Measurements from ENCODE around the gene SBSN. TPM values are rescaled to one million over a fixed set of nuclear protein-coding genes. Genes with fewer than 3 reads are reported as not detected.
A peak's percentile ranks its signal among the peaks of the same experiment; 100 is the strongest.

Gene SBSN
- total and polyA plus RNA-seq, 4 donors: 0.08 to 0.39 (median 0.09) TPM; not detected in 1

DNA sequence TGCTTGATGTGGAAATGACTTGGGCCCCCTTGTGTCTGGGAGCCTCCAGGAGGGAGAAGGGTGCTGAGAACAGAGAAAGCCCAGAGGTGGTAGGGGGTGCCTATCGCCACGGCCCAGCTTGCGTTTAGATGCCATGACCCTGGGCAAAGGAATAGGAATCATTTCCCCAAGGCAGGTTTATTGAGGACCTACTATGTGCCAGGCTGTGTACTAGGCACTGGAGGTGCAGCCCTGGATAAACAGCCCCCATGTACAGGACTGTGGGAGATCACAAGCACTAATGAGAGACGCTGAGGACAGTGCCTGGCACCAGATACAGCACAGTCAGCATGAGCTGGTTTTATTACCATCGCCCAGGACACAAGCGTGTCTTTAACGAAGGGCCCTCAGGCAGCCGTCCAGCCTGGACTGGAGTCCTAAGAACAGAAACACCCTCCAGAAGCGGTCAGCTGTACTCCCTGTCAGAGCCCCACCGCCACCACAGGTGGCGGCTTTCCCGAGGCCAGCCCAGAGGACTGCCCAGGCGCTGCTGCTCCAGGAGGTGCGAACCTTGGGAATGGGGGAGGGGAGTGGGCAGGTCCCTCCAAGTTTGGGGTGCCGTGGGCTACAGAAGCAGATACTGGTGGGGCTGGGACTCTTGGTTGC, 21.9 kb upstream of the SBSN start:
- Histone ChIP-seq H3K4me1 (ENCODE audit: control insufficient read depth in 5 of 5, insufficient read depth in 5 of 5, low read length in 5 of 5) (peaks cover 0 to 10% (median 8%) of the 10 kb centered on the region in 5 donors), H3K36me3 (ENCODE audit: control insufficient read depth in 4 of 4, insufficient read depth in 4 of 4, low read length in 4 of 4) (peaks cover 0 to 5% (median 2%) of the 10 kb centered on the region in 4 donors), H3K4me3 (no peak overlapping the region), H3K9ac (ENCODE audit: insufficient read depth in 1 of 2, low read length in 2 of 2) (no peak overlapping the region), H3K27ac (ENCODE audit: low read depth in 1 of 2, low read length in 1 of 2) (no peak overlapping the region), H3K27me3 (ENCODE audit: control insufficient read depth in 3 of 3, insufficient read depth in 3 of 3, low read length in 2 of 3) (no peaks in the 10 kb centered on the region), H3K9me3 (ENCODE audit: control insufficient read depth in 4 of 4, insufficient read depth in 3 of 4, low read length in 3 of 4) (no peaks in the 10 kb centered on the region)
- 90 to 97% methylated on average over 15 of the region's 15 CpGs for WGBS, 2 donors
- TF ChIP-seq, protein P1, sequence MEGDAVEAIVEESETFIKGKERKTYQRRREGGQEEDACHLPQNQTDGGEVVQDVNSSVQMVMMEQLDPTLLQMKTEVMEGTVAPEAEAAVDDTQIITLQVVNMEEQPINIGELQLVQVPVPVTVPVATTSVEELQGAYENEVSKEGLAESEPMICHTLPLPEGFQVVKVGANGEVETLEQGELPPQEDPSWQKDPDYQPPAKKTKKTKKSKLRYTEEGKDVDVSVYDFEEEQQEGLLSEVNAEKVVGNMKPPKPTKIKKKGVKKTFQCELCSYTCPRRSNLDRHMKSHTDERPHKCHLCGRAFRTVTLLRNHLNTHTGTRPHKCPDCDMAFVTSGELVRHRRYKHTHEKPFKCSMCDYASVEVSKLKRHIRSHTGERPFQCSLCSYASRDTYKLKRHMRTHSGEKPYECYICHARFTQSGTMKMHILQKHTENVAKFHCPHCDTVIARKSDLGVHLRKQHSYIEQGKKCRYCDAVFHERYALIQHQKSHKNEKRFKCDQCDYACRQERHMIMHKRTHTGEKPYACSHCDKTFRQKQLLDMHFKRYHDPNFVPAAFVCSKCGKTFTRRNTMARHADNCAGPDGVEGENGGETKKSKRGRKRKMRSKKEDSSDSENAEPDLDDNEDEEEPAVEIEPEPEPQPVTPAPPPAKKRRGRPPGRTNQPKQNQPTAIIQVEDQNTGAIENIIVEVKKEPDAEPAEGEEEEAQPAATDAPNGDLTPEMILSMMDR (IDR thresholded peaks at IDR 0.05; ENCODE audit: control extremely low read depth, extremely low read depth): no peak
- ATAC-seq (ENCODE audit: insufficient read depth, low FRiP score) (no peak), DNase-seq (no peak)

DNA sequence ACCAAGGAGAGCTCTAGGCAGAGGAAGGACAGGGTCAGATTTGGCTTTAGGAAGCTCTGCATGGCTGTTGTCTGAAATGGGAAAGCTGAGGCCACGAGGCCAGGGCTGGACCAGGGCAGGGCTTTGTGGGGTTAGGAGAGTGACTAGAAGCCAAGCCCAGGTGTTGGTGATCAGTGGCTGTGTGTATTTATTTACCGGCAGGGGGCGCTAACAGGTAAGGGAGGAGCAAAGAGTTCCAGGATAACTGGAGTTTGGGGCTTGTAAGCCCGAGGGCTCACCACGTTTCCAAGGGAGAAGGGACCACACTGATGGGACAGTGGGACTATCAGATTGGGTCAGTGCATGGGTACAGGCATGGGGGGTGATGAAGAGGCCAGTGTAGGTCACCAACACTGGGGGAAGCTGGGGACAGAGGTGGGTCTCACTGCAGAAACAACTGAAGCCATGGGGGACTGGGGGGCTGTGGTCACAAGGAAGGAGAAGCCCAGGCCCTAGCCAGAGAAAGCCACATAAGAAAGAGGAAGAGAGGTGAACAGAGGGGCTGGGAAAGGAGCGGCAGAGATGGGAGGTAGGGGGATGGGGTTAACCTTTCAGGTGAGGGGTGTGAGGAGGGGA, 21.2 kb upstream of the SBSN start:
- peak; percentile 39 to 69 (median 65) for DNase-seq
- H3K27ac ChIP-seq (ENCODE audit: low read depth in 1 of 2, low read length in 1 of 2): no peak overlapping the region
- H3K9ac ChIP-seq (ENCODE audit: insufficient read depth in 1 of 2, low read length in 2 of 2): no peak overlapping the region
- H3K4me3 ChIP-seq: no peak overlapping the region
- no peaks in the 10 kb centered on the region for H3K9me3 ChIP-seq (ENCODE audit: control insufficient read depth in 4 of 4, insufficient read depth in 3 of 4, low read length in 3 of 4)
- TF ChIP-seq, protein P1 (IDR thresholded peaks at IDR 0.05; ENCODE audit: control extremely low read depth, extremely low read depth): peak; percentile 58
- WGBS, 2 donors: 21 to 22% methylated on average over 6 of the region's 6 CpGs
- peaks cover 0 to 5% (median 2%) of the 10 kb centered on the region in 4 donors for H3K36me3 ChIP-seq (ENCODE audit: control insufficient read depth in 4 of 4, insufficient read depth in 4 of 4, low read length in 4 of 4)
- no peaks in the 10 kb centered on the region for H3K27me3 ChIP-seq (ENCODE audit: control insufficient read depth in 3 of 3, insufficient read depth in 3 of 3, low read length in 2 of 3)
- H3K4me1 ChIP-seq (ENCODE audit: control insufficient read depth in 5 of 5, insufficient read depth in 5 of 5, low read length in 5 of 5): peaks cover 6 to 16% (median 13%) of the 10 kb centered on the region in 5 donors
- ATAC-seq (ENCODE audit: insufficient read depth, low FRiP score): no peak

GRCh38 chr19:35546532-35546931, 18.4 kb upstream of the SBSN start:
- DNase-seq (no peak), ATAC-seq (ENCODE audit: insufficient read depth, low FRiP score) (no peak)
- peaks cover 0 to 5% (median 2%) of the 10 kb centered on the region in 4 donors for H3K36me3 ChIP-seq (ENCODE audit: control insufficient read depth in 4 of 4, insufficient read depth in 4 of 4, low read length in 4 of 4)
- peak overlapping the region in 1 of 2 donors; percentile 82 for H3K9ac ChIP-seq (ENCODE audit: insufficient read depth in 1 of 2, low read length in 2 of 2)
- peaks cover 6 to 19% (median 13%) of the 10 kb centered on the region in 5 donors for H3K4me1 ChIP-seq (ENCODE audit: control insufficient read depth in 5 of 5, insufficient read depth in 5 of 5, low read length in 5 of 5)
- TF ChIP-seq, protein P1 (IDR thresholded peaks at IDR 0.05; ENCODE audit: control extremely low read depth, extremely low read depth): no peak
- no peaks in the 10 kb centered on the region for H3K27me3 ChIP-seq (ENCODE audit: control insufficient read depth in 3 of 3, insufficient read depth in 3 of 3, low read length in 2 of 3)
- no peak overlapping the region for H3K4me3 ChIP-seq
- 86 to 95% methylated on average over 7 to 8 of the region's 8 CpGs for WGBS, 2 donors
- H3K9me3 ChIP-seq (ENCODE audit: control insufficient read depth in 4 of 4, insufficient read depth in 3 of 4, low read length in 3 of 4): no peaks in the 10 kb centered on the region
- H3K27ac ChIP-seq (ENCODE audit: low read depth in 1 of 2, low read length in 1 of 2): no peak overlapping the region

Data from lung (tissue), 12 donors.